HG03095 (cell line): ENCODE data around the gene DOCK8.
"Not testable (repeated sequence)": the region's sequence is repeated elsewhere in the genome, so short reads cannot be mapped to it uniquely, and the experiment has no call there.

Experiments used
- ATAC-seq: cut with Tn5 transposase; IDR thresholded peaks from one replicate; pipeline ENCODE4 v1.9.1; 2021; ENCODE audit warnings: moderate library complexity; ENCODE audit not compliant: unreplicated experiment

The DOCK8 gene

GRCh38 chr9:224582-225520 is 10.2 kb downstream of the DOCK8 start:
- ATAC-seq, result no peak

- ATAC-seq, result no peak
These were observed 13.2 kb downstream of the DOCK8 start for GRCh38 chr9:227860-228259.

- no peak for ATAC-seq
These were observed 14.4 kb downstream of the DOCK8 start for GRCh38 chr9:228929-229695.

GRCh38 chr9:231625-232024 is 17.0 kb downstream of the DOCK8 start:
- not testable (repeated sequence) for ATAC-seq

GRCh38 chr9:233708-234107 is 19.0 kb downstream of the DOCK8 start:
- not testable (repeated sequence) for ATAC-seq

GRCh38 chr9:237141-237857 is 22.6 kb downstream of the DOCK8 start:
- no peak for ATAC-seq

GRCh38 chr9:237858-238345 is 23.2 kb downstream of the DOCK8 start:
- no peak for ATAC-seq

- ATAC-seq, result no peak
These were observed 27.9 kb downstream of the DOCK8 start for GRCh38 chr9:242461-243080.

GRCh38 chr9:248278-248961 is 33.8 kb downstream of the DOCK8 start:
- no peak for ATAC-seq

- ATAC-seq, result no peak
These were observed 34.4 kb downstream of the DOCK8 start for GRCh38 chr9:249025-249424.

GRCh38 chr9:250039-250438 is 35.4 kb downstream of the DOCK8 start:
- ATAC-seq, result no peak

GRCh38 chr9:250625-251024 is 36.0 kb downstream of the DOCK8 start:
- no peak for ATAC-seq

GRCh38 chr9:251398-251797 is 36.7 kb downstream of the DOCK8 start:
- ATAC-seq, result no peak

- ATAC-seq, result no peak
These were observed 38.9 kb downstream of the DOCK8 start for GRCh38 chr9:253539-253938.

GRCh38 chr9:254516-254915 is 39.9 kb downstream of the DOCK8 start:
- no peak for ATAC-seq

- no peak for ATAC-seq
These were observed 43.3 kb downstream of the DOCK8 start for GRCh38 chr9:257957-258356.

GRCh38 chr9:259405-260404 is 45.0 kb downstream of the DOCK8 start:
- no peak for ATAC-seq

- no peak for ATAC-seq
These were observed 49.6 kb downstream of the DOCK8 start for GRCh38 chr9:264231-264630.
